Neutrophil (primary cell): ENCODE measurements around the gene POC1A.

Experiments used
- H3K27ac ChIP-seq: fragments of 200-600 bp; sonication (generic); 2 replicates; pipeline ENCODE4 v1.5.1; 2016; ENCODE audit warnings: mild to moderate bottlenecking, moderate library complexity
- H3K27me3 ChIP-seq: fragments of 200-600 bp; sonication (generic); 2 replicates; pipeline ENCODE4 v1.6.0; 2016; ENCODE audit warnings: mild to moderate bottlenecking
- H3K36me3 ChIP-seq: fragments of 200-600 bp; sonication (generic); 2 replicates; pipeline ENCODE4 v1.5.1; 2017
- H3K4me1 ChIP-seq, 2 experiments: fragments of 200-600 bp in 1 of 2; sonication (generic) in 1 of 2; 1 replicate in 1 of 2; 2 replicates in 1 of 2; pipeline versions ENCODE4 v1.5.1 to v1.6.1; 2013 to 2016; ENCODE audit warnings: low read depth in 1 of 2, low read length in 1 of 2, mild to moderate bottlenecking in 1 of 2, moderate library complexity in 1 of 2; ENCODE audit not compliant: control insufficient read depth in 1 of 2, insufficient read depth in 1 of 2
- H3K4me3 ChIP-seq, 2 experiments: fragments of 200-600 bp in 1 of 2; sonication (generic) in 1 of 2; 1 replicate in 1 of 2; 2 replicates in 1 of 2; pipeline ENCODE4 v1.5.1; 2013 to 2016; ENCODE audit warnings: low read depth in 1 of 2, low read length in 1 of 2, mild to moderate bottlenecking in 1 of 2, moderate library complexity in 1 of 2
- H3K9me3 ChIP-seq: fragments of 200-600 bp; sonication (generic); 2 replicates; pipeline ENCODE4 v1.5.1; 2016
- CTCF ChIP-seq: fragments of 200-600 bp; sonication (generic); IDR thresholded peaks from 2 replicates; pipeline ENCODE4 v1.5.1; 2016; ENCODE audit warnings: antibody characterized with exemption

The POC1A gene

DNA sequence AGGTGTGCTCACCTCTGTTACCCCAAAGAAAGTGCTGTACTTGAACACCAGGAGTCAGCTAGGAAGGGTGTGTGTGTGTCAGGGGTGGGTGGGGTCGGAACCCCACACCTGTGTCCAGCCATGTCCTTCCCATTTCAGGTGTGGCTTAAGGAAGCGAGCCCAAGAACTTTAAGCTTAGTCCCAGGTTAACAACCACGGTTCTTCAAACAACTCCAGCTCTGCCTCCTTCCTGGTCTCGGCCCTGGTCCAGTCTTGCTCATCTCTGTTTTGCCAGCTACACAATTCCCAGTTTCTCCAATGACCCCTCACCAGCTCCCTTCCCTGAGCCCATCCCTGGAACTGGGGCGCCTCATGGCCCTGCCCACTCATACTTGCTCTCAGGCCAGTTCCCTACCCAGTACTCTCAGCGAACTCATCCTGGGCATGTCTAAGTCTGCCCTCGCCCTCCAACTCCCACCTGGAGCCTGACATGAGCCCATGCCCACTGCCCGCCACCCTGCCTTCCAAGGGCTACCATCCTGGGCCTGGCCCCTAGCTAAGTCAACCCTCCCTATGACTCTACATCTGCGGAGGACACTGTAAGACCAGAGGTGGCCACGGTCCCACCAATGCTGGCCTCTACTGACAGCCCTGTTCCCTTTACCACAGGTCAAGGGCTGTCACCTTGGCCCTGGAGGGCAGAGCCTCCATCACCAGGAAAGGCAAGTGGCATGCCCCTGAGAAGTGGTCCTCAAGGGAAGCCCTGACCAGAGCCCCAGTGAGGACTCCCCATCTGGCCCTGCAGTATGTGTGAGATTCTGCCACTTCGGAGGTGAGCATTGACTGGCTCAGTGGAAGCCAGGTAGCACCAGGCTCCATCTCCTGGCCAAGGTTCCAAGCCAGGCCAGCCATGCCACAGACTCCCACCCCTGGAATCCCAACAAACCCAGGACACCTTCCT, 9.2 kb downstream of the POC1A start:
- peak overlapping the region; percentile 18 for H3K27ac ChIP-seq
- no peaks in the 10 kb centered on the region for H3K9me3 ChIP-seq
- TF ChIP-seq CTCF: no peak
- H3K4me1 ChIP-seq: no peaks in the 10 kb centered on the region
- no peaks in the 10 kb centered on the region for H3K27me3 ChIP-seq
- no peak overlapping the region for H3K4me3 ChIP-seq
- H3K36me3 ChIP-seq: peaks cover 59% of the 10 kb centered on the region

DNA sequence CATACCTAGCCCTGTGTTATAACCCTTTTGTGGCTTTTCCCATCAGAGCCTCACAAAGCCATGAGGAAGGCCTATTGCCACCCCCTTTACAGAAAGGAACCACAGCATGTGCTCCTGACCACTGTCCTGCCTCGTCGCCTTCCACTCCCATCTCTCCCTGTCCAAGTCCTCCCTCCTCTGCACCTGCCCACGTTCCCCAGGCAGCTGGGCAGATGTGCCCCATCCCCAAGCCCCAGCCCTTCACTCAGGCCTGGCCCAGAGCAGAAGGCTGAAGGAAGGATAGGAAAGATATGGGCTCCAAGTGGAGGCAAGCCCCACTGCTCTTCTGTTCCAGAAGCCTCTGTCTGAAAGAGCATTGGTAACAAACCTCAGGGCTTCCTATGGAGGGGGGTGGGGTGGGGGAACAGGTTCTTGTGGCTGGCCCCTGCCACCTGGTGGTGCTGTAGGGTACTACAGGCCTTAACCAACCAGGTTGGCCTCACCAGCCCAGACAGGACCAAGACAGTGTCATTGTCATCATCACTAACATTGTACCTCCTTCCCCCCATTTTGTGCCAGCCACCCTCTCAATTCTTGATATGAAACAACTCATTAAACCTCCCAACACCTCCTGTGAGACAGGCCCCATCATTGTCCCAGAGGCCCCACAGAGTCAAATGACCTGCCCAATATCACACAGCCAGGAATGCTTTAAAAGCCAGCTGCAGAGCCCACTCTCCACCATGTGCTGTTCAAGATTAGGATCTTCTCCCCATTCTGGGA, 10.0 kb downstream of the POC1A start:
- Histone ChIP-seq H3K27ac (peak overlapping the region; percentile 18), H3K4me3 (no peak overlapping the region), H3K4me1 (no peaks in the 10 kb centered on the region), H3K9me3 (no peaks in the 10 kb centered on the region), H3K27me3 (no peaks in the 10 kb centered on the region), H3K36me3 (peaks cover 60% of the 10 kb centered on the region)
- peak; percentile 95 for TF ChIP-seq CTCF

DNA sequence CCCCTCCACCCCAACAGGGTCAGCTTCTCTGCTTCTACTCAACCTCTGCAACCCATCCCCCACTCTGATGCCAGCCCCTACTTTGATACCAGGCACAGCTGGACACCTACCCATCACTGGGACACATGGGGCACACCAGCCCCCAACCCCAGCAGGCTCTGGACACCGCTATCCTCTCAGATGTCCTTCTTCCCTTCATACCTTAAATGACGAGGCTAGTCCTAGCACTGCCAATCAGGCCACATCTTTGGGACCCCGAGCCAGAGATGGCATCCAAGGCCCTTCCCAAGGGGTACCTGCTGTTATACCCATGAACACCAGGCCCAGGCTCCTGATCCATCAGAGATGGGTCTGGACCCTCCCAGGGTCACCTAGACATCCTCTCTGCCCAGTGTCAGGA, 10.6 kb downstream of the POC1A start:
- no peaks in the 10 kb centered on the region for H3K9me3 ChIP-seq
- H3K27ac ChIP-seq: no peak overlapping the region
- no peaks in the 10 kb centered on the region for H3K4me1 ChIP-seq
- peaks cover 61% of the 10 kb centered on the region for H3K36me3 ChIP-seq
- H3K4me3 ChIP-seq: no peak overlapping the region
- no peaks in the 10 kb centered on the region for H3K27me3 ChIP-seq
- TF ChIP-seq CTCF: no peak

DNA sequence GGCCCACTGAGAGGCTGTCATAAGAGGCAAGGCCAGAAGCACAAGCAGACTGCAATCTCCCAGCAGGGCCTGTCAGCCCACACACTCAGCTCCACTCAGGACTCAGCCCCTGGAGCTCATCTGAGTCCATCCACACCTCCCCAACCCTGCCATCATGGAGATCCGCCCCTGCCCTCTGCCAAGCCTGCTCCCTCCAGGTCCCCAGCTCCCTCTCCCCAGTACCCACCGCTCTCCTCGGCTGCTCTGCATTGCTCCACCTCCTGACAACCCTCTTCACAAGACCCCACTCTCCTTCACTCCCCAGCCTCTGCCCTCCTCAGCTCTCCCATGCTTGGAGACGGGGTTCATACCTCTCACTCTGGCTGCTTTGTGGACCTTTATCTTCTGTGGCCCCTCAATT, 11.1 kb downstream of the POC1A start:
- H3K4me3 ChIP-seq: no peak overlapping the region
- no peaks in the 10 kb centered on the region for H3K4me1 ChIP-seq
- H3K9me3 ChIP-seq: no peaks in the 10 kb centered on the region
- no peaks in the 10 kb centered on the region for H3K27me3 ChIP-seq
- H3K36me3 ChIP-seq: peaks cover 60% of the 10 kb centered on the region
- no peak for TF ChIP-seq CTCF
- H3K27ac ChIP-seq: no peak overlapping the region

- Histone ChIP-seq H3K27me3 (no peaks in the 10 kb centered on the region), H3K36me3 (peaks cover 68% of the 10 kb centered on the region), H3K4me1 (no peaks in the 10 kb centered on the region), H3K4me3 (no peak overlapping the region), H3K27ac (no peak overlapping the region), H3K9me3 (no peaks in the 10 kb centered on the region)
- TF ChIP-seq CTCF: no peak
Measured at GRCh38 chr3:52141751-52142150, 12.5 kb downstream of the POC1A start.
